ENCODE data around the gene ABCG5. TPM values are rescaled to one million over a fixed set of nuclear protein-coding genes. Genes with fewer than 3 reads are reported as not detected.

ABCG5 gene
- total RNA-seq, 1 donor from 2014 or later, result not detected

DNA sequence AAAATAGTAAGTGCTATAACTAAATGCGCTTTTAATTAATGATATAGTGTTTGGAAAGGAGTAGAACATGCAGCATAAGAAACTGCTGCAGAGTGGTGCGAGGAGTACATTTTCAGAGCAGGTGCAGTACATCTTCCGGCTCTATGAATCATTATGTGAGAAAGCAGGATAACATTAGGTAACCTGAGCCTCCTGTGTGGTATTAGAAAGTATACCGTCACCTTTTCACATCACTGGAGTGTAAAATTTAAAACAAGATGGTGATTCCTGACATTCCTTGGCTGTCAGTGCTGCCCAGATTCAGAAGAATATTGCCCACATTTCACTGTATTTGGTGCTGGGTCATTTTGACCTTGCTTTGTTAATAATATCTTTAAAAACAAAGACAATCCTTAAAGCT is 72.6 kb downstream of the ABCG5 start:
- no peaks in the 10 kb centered on the region for H3K27me3 ChIP-seq
- intact Hi-C loops (cut with DNase I), result no loop called here
- no peak for DNase-seq (ENCODE audit: extremely low spot score in 2 of 2)
- no peak overlapping the region for H3K4me3 ChIP-seq
- TF ChIP-seq POLR2A (IDR thresholded peaks at IDR 0.05), result no peak
- TF ChIP-seq, protein P1, sequence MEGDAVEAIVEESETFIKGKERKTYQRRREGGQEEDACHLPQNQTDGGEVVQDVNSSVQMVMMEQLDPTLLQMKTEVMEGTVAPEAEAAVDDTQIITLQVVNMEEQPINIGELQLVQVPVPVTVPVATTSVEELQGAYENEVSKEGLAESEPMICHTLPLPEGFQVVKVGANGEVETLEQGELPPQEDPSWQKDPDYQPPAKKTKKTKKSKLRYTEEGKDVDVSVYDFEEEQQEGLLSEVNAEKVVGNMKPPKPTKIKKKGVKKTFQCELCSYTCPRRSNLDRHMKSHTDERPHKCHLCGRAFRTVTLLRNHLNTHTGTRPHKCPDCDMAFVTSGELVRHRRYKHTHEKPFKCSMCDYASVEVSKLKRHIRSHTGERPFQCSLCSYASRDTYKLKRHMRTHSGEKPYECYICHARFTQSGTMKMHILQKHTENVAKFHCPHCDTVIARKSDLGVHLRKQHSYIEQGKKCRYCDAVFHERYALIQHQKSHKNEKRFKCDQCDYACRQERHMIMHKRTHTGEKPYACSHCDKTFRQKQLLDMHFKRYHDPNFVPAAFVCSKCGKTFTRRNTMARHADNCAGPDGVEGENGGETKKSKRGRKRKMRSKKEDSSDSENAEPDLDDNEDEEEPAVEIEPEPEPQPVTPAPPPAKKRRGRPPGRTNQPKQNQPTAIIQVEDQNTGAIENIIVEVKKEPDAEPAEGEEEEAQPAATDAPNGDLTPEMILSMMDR (IDR thresholded peaks at IDR 0.05), result no peak
- TF ChIP-seq POLR2AphosphoS5 (IDR thresholded peaks at IDR 0.05; ENCODE audit: insufficient read depth in 1 of 2, low read depth in 1 of 2), result no peak
- no peaks in the 10 kb centered on the region for H3K9me3 ChIP-seq
- H3K36me3 ChIP-seq, result no peaks in the 10 kb centered on the region
- peak overlapping the region; percentile 69 for H3K27ac ChIP-seq
- H3K4me1 ChIP-seq, result peaks cover 10% of the 10 kb centered on the region

GRCh38 chr2:43764086-43764705 is 74.4 kb downstream of the ABCG5 start:
- peak overlapping the region; percentile 69 for H3K27ac ChIP-seq
- H3K4me1 ChIP-seq, result peaks cover 17% of the 10 kb centered on the region
- no peak overlapping the region for H3K4me3 ChIP-seq
- H3K36me3 ChIP-seq, result no peaks in the 10 kb centered on the region
- no peak for DNase-seq (ENCODE audit: extremely low spot score in 2 of 2)
- TF ChIP-seq POLR2AphosphoS5 (IDR thresholded peaks at IDR 0.05; ENCODE audit: insufficient read depth in 1 of 2, low read depth in 1 of 2) (no peak), POLR2A (IDR thresholded peaks at IDR 0.05) (no peak)
- TF ChIP-seq, protein P1 (IDR thresholded peaks at IDR 0.05), result no peak
- intact Hi-C loops (cut with DNase I), result no loop called here
- H3K27me3 ChIP-seq, result no peaks in the 10 kb centered on the region
- no peaks in the 10 kb centered on the region for H3K9me3 ChIP-seq

- H3K27ac ChIP-seq, result no peak overlapping the region
- DNase-seq (ENCODE audit: extremely low spot score in 2 of 2), result no peak
These were observed 75.5 kb downstream of the ABCG5 start for GRCh38 chr2:43763091-43763490.

More at GRCh38 chr2:43763091-43763490, 75.5 kb downstream of the ABCG5 start:
- Histone ChIP-seq H3K27me3 (no peaks in the 10 kb centered on the region), H3K4me1 (peaks cover 28% of the 10 kb centered on the region), H3K9me3 (no peaks in the 10 kb centered on the region), H3K4me3 (no peak overlapping the region), H3K36me3 (no peaks in the 10 kb centered on the region)
- TF ChIP-seq POLR2AphosphoS5 (IDR thresholded peaks at IDR 0.05; ENCODE audit: insufficient read depth in 1 of 2, low read depth in 1 of 2) (no peak), POLR2A (IDR thresholded peaks at IDR 0.05) (no peak)
- TF ChIP-seq, protein P1 (IDR thresholded peaks at IDR 0.05), result no peak
- intact Hi-C loops (cut with DNase I), result no loop called here

Small RNAs within 50 kb of the gene (small RNA-seq; reads per million reads assigned to genes)
- gene RN7SKP66, result not detected

Other genes with a start within 250 kb of the ABCG5 start
- gene THADA, start 242.8 kb downstream of the ABCG5 start, total RNA-seq, result 32.2 TPM
- 27.5 TPM for gene PLEKHH2, start 201.6 kb downstream of the ABCG5 start, total RNA-seq
- 1.2 TPM for gene C1GALT1C1L, start 162.4 kb downstream of the ABCG5 start, total RNA-seq
- gene DYNC2LI1, start 64.8 kb downstream of the ABCG5 start, total RNA-seq, result 29.7 TPM
- gene ABCG8, start 132 bp upstream of the ABCG5 start, total RNA-seq, result not detected
- 35.4 TPM for gene LRPPRC, start 157.2 kb upstream of the ABCG5 start, total RNA-seq